NCI-H2029 (cell line): ENCODE data around the gene LRRFIP1.
"Not testable (repeated sequence)": the region's sequence is repeated elsewhere in the genome, so short reads cannot be mapped to it uniquely, and the experiment has no call there.

Experiments used
- DNase-seq: peaks from one replicate; lab custom pipeline; 2025; lab: John Stamatoyannopoulos, UW

The LRRFIP1 gene

GRCh38 chr2:237627441-237628246 lies at the start of gene LRRFIP1:
Gene LRRFIP1 (plus strand): TSS chr2:237627587. CDS start chr2:237627645, 58 bp downstream.
- no peak for DNase-seq

- DNase-seq: no peak
These were observed 49.2 kb upstream of the LRRFIP1 start for GRCh38 chr2:237577956-237578870.

DNA sequence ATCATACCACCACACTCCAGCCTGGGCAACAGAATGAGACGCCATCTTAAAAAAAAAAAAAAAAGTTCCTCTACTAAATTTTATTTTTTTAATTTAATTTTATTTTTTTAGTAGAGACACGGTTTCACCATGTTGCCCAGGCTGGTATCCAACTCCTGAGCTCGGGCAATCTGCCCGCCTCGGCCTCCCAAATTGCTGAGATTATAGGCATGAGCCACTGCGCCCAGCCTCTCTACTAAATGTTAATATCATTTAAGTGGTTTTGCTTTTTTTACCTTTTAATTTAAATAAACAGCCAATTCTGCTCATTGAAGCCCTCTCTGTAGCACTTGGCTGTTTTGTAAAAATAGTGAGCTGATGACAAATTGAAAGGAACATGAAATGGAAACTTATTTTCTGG lies 46.1 kb upstream of the LRRFIP1 start:
- DNase-seq: no peak

GRCh38 chr2:237581751-237582746 lies 45.3 kb upstream of the LRRFIP1 start:
- DNase-seq: peak; percentile 83

- no peak for DNase-seq
These were observed 43.7 kb upstream of the LRRFIP1 start for GRCh38 chr2:237583385-237584295.

DNA sequence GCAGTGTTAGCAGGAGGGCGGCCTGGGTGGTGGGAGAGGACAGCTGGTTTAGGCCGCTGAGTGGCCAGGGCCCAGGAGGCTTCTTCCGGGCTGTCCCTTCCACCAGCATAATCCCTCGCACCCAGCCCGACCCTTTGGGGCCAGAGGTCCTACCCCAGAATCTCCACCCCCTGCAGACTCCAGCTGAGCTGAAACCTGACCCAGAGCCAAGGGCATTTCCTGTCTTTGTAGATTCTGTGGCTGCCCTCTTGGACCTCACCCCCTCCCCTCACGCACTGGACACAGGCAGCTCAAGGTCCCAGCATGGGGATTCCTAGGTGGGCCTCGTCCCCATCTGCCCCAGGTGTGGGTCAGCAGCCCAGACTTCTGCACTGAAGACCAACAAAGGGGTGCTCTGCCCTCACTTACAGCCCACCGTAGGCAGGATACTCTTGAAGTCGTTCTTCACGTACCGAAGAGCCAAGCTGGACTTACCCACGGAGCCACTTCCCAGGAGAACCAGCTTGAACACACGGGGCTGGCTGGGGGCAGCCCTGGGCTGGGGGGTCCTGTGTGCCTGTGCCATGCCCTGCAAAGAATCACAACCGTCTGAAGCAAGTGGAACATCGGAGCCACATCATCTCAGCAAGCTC lies 41.7 kb upstream of the LRRFIP1 start:
- no peak for DNase-seq

DNA sequence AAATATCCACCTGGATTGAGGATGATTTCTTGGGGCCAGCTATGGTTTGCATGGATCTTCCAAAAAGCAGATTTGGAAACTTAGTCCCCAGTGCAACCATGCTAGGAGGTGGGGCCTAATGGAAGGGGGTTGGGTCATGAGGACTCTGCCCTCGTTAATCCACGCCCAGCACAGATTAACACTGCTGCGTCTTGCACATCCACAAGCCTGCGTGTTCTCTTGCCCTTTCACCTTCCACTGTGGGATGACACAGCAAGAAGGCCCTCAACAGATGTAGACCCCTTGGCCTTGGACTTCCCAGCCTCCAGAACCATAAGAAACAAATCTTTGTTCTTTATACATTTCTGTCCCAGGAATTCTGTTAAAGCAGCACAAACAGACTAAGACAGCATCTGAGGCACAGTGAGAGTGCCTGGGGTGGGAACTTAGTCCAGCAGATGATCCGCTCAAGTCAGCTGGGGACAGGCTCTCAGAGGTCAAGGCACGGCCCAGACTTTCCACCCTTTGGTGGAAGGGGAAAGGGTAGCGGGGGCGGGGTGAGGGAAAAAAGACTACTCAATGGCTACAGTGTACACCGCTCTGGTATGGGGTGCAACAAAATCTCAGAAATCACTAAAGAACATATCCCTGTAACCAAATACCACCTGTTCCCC lies 39.2 kb upstream of the LRRFIP1 start:
- no peak for DNase-seq

- DNase-seq: peak; percentile 65
These were observed 36.9 kb upstream of the LRRFIP1 start, which contains the start of gene RAB17 for GRCh38 chr2:237590272-237591140. Gene RAB17 (minus strand): TSS chr2:237590734. CDS start chr2:237586154, 4,580 bp downstream.

GRCh38 chr2:237591141-237591881 lies 36.1 kb upstream of the LRRFIP1 start:
- DNase-seq: peak; percentile 75

GRCh38 chr2:237592425-237592980 lies 34.9 kb upstream of the LRRFIP1 start:
- no peak for DNase-seq

DNA sequence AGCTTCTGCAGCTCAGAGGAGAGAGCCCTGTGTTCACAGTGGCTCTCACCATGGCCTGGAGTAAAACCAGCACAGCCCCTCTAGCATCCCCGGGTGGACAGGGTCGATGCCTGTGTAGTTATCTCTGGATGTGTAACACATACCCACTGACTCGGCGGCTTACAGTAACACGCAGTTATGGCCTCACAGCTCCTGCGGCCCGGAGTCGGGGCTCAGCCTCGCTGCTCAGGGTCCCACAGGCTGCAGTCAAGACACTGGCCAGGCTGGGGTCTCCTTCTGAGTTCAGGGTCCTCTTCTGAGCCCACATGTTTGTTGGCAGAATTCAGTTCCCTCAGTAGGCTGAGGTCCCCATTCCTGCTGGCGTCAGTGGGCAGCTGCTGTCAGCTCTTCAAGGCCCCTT lies 34.4 kb upstream of the LRRFIP1 start:
- no peak for DNase-seq

DNA sequence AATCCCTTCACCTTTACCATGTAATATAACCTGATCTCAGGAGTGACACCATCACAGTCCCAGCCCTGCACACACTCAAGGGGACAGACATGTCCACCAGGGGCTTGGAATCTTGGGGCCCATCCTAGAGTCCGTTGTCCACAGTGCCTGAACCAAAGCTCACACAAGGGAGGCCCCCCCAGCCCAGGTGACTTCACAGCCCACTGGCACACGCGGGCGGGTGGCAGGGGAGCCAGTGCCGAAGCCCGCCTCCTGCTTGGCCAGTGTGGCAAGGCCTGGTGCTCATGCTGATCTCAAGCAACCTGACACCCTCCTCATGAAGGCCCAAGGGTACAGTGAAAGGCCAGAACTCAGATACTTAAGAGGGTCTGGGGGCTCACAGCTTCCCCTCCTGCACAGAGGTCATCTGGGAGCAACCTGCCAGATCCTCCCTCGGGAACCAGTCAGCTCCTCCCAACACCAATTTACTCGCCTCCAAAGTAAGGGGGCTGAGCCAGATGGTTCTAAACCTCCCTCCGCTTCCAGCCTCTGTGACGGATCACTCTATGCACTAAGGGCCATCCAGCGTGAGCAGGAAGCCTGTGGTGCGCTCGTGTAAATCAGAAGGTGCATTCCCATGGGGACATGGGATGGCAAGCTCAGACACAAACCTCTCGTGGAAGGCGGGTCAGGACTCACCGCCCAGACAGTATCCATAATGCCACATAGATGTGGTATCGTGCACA lies 33.6 kb upstream of the LRRFIP1 start:
- DNase-seq: no peak

- DNase-seq: no peak
These were observed 32.9 kb upstream of the LRRFIP1 start for GRCh38 chr2:237594514-237594871.

DNA sequence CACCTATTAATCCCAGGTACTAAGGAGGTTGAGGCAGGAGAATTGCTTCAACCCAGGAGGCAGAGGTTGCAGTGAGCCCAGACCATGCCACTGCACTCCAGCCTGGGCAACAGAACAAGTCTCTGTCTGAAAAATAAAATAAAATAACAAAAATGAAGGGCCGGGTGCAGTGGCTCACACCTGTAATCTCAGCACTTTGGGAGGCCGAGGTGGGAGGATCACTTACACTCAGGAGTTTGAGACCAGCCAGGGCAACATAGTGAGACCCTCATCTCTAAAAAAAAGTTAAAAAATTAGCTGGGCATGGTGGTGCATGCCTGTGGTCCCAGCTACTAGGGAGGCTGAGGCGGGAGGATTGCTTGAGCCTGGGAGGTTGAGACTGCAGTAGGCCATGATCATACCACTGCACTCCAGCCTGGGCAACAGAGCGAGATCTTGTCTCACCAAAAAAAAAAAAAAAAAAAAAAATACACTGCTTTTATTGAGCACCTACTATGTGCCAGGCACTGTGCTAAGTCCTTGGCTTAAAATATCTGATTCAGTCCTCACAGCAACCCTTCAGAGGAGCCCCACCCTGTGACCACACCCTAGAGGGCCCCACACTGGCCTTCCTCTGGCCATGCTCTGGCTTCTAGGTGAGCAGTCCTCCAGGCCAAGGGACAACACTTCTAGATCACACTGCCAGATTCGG lies 31.4 kb upstream of the LRRFIP1 start:
- not testable (repeated sequence) for DNase-seq

DNA sequence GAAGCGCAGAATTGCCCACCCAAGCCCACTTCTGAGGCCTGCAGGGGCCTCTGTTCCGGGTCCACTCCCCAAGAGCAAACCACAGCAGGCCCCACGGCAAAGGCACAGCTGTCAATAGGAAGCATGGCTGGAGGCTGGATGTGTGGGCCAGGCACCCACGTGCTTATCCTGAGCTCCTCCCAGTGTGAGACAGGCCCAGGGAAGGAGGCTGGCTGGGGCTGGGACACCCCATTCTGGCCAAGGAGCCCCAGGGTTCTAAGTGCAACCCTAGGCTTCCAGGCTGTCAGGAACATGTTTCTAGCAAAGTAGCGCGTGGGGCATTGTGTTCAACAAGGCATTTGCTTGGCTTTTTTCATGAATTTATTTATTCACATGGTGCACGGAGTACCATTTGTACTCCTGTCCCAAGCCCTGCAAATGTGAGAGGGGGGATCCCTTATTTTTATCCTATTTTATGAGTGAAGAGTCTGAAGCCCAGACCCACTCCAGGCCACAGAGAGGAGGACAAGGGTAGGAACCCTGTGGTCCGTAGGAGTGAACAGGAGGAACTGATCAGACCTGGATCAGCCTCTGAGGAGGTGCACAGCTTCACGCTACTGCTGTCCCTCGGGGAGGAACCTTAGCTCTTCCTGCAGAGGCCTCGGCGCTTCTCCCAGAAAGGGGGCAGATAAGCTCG lies 30.7 kb upstream of the LRRFIP1 start:
- no peak for DNase-seq
